SHP77 treated with DMSO at 0.1 percent for 48 hours (cell line): ENCODE measurements around the gene SMARCC2.
"Not testable (repeated sequence)": the region's sequence is repeated elsewhere in the genome, so short reads cannot be mapped to it uniquely, and the experiment has no call there.

Source experiments
- DNase-seq: peaks from one replicate; lab custom pipeline; 2025; lab: John Stamatoyannopoulos, UW

Gene SMARCC2

GRCh38 chr12:56208006-56208405 lies 18.7 kb upstream of the SMARCC2 start:
- no peak for DNase-seq

GRCh38 chr12:56206452-56207166 lies 17.3 kb upstream of the SMARCC2 start:
- DNase-seq: no peak

GRCh38 chr12:56205445-56205844 lies 16.2 kb upstream of the SMARCC2 start:
- no peak for DNase-seq

GRCh38 chr12:56204275-56204674 lies 15.0 kb upstream of the SMARCC2 start:
- DNase-seq: no peak

GRCh38 chr12:56202838-56203237 lies 13.6 kb upstream of the SMARCC2 start:
- no peak for DNase-seq

GRCh38 chr12:56202366-56202765 lies 13.1 kb upstream of the SMARCC2 start:
- no peak for DNase-seq

GRCh38 chr12:56198836-56199235 lies 9.6 kb upstream of the SMARCC2 start:
- no peak for DNase-seq

GRCh38 chr12:56197921-56198635 lies 8.8 kb upstream of the SMARCC2 start:
- DNase-seq: no peak

GRCh38 chr12:56196818-56197550 lies 7.7 kb upstream of the SMARCC2 start:
- DNase-seq: not testable (repeated sequence)

GRCh38 chr12:56193025-56193578 lies 3.8 kb upstream of the SMARCC2 start:
- DNase-seq: peak; percentile 55

GRCh38 chr12:56192582-56192981 lies 3.3 kb upstream of the SMARCC2 start:
- no peak for DNase-seq

- no peak for DNase-seq
These were observed 1.4 kb upstream of the SMARCC2 start for GRCh38 chr12:56190695-56191155.

GRCh38 chr12:56189918-56190694 lies 823 bp upstream of the SMARCC2 start:
- peak; percentile 56 for DNase-seq

- DNase-seq: no peak
These were observed 545 bp downstream of the SMARCC2 start for GRCh38 chr12:56188778-56189098.

GRCh38 chr12:56188131-56188777 lies 1.0 kb downstream of the SMARCC2 start:
- DNase-seq: no peak

GRCh38 chr12:56186957-56187356 lies 2.3 kb downstream of the SMARCC2 start:
- no peak for DNase-seq

- DNase-seq: no peak
These were observed 10.9 kb downstream of the SMARCC2 start for GRCh38 chr12:56178347-56178746.

GRCh38 chr12:56172839-56173238 lies 16.4 kb downstream of the SMARCC2 start:
- no peak for DNase-seq

- no peak for DNase-seq
These were observed 20.0 kb downstream of the SMARCC2 start for GRCh38 chr12:56169229-56169759.

GRCh38 chr12:56165369-56165768 lies 23.9 kb downstream of the SMARCC2 start:
- no peak for DNase-seq

GRCh38 chr12:56164345-56164729 lies 24.9 kb downstream of the SMARCC2 start:
- no peak for DNase-seq
